Spinal cord (tissue), 10 donors: ENCODE data around the gene ITGA2B. TPM values are rescaled to one million over a fixed set of nuclear protein-coding genes. Genes with fewer than 3 reads are reported as not detected.
"Not testable (repeated sequence)": the region's sequence is repeated elsewhere in the genome, so short reads cannot be mapped to it uniquely, and the experiment has no call there.

Experiments used
- DNase-seq, 6 donors: peaks; one replicate each; pipeline versions ENCODE4 v3.0.0 to v3.0.0-alpha.2; 2013 to 2015; ENCODE audit warnings: low spot score in 6 of 6, low read depth in 4 of 6
- H3K27ac ChIP-seq: one replicate; pipeline ENCODE4 v1.5.1; 2013; ENCODE audit warnings: low read depth, low read length, control low read depth
- H3K27me3 ChIP-seq: one replicate; pipeline ENCODE4 v1.6.1; 2013; ENCODE audit warnings: low read length; ENCODE audit not compliant: control insufficient read depth, insufficient read depth
- H3K36me3 ChIP-seq: one replicate; pipeline ENCODE4 v1.6.1; 2013; ENCODE audit warnings: low read length; ENCODE audit not compliant: control insufficient read depth, insufficient read depth
- H3K4me1 ChIP-seq: one replicate; pipeline ENCODE4 v1.6.1; 2013; ENCODE audit warnings: low read length; ENCODE audit not compliant: control insufficient read depth, insufficient read depth
- H3K4me3 ChIP-seq: one replicate; pipeline ENCODE4 v1.5.1; 2013; ENCODE audit warnings: low read depth, low read length, control low read depth
- H3K9me3 ChIP-seq: one replicate; pipeline ENCODE4 v1.6.1; 2013; ENCODE audit warnings: low read length; ENCODE audit not compliant: control insufficient read depth, insufficient read depth
- WGBS: methylation state at CpG from one replicate; pipeline ENCODE4 v1.1.5; 2013; ENCODE audit warnings: missing lambda C conversion rate; ENCODE audit not compliant: insufficient coverage; 5-methylcytosine and 5-hydroxymethylcytosine counted together
- polyA plus RNA-seq, 2 donors: library from polyadenylated mRNA; unstranded; fragments of 120-200 nt; gene quantifications; one replicate each; pipeline ENCODE4 v1.2.1, GENCODE V29; 2013; ENCODE audit not compliant: insufficient read length in 2 of 2
- total RNA-seq, 2 donors: library from RNA; depleted of rRNA in 1 of 2; stranded (reverse); fragments of 120-200 nt in 1 of 2; fragments of >200 nt in 1 of 2; gene quantifications; one replicate each; pipeline versions ENCODE4 v1.2.3 to v1.2.4, GENCODE V29; 2013 to 2014
- donor health status: healthy.

ITGA2B gene
- total and polyA plus RNA-seq, 4 donors = 3.9 to 10.2 (median 5.5) TPM

- DNase-seq = no peak
- WGBS = 24% methylated on average over 4 of the region's 5 CpGs
Measured at GRCh38 chr17:44335968-44336367, 53.5 kb downstream of the ITGA2B start.

GRCh38 chr17:44335564-44335963 is 53.9 kb downstream of the ITGA2B start:
- Histone ChIP-seq H3K27ac (no peak overlapping the region), H3K4me1 (peaks cover 6% of the 10 kb centered on the region), H3K9me3 (no peaks in the 10 kb centered on the region), H3K27me3 (no peaks in the 10 kb centered on the region), H3K36me3 (no peaks in the 10 kb centered on the region), H3K4me3 (no peak overlapping the region)
- no peak for DNase-seq
- 80% methylated on average over 2 of the region's 3 CpGs for WGBS

More at GRCh38 chr17:44335968-44336367, 53.5 kb downstream of the ITGA2B start:
- H3K4me1 ChIP-seq = peaks cover 4% of the 10 kb centered on the region
- H3K27ac ChIP-seq = no peak overlapping the region
- no peaks in the 10 kb centered on the region for H3K27me3 ChIP-seq
- H3K4me3 ChIP-seq = no peak overlapping the region
- no peaks in the 10 kb centered on the region for H3K9me3 ChIP-seq
- no peaks in the 10 kb centered on the region for H3K36me3 ChIP-seq

GRCh38 chr17:44334727-44335126 is 54.7 kb downstream of the ITGA2B start:
- Histone ChIP-seq H3K36me3 (no peaks in the 10 kb centered on the region), H3K27me3 (no peaks in the 10 kb centered on the region), H3K4me1 (peaks cover 6% of the 10 kb centered on the region), H3K27ac (no peak overlapping the region), H3K4me3 (no peak overlapping the region), H3K9me3 (no peaks in the 10 kb centered on the region)
- WGBS = 38% methylated on average over 3 of the region's 3 CpGs
- no peak for DNase-seq

- Histone ChIP-seq H3K27ac (no peak overlapping the region), H3K27me3 (no peaks in the 10 kb centered on the region), H3K9me3 (no peaks in the 10 kb centered on the region), H3K4me1 (peaks cover 6% of the 10 kb centered on the region), H3K4me3 (no peak overlapping the region), H3K36me3 (no peaks in the 10 kb centered on the region)
- 80% methylated on average over 1 of the region's 2 CpGs for WGBS
- no peak for DNase-seq
Measured at GRCh38 chr17:44334315-44334714, 55.1 kb downstream of the ITGA2B start.

- WGBS = 71% methylated on average over 3 of the region's 5 CpGs
- Histone ChIP-seq H3K9me3 (no peaks in the 10 kb centered on the region), H3K27ac (no peak overlapping the region), H3K27me3 (no peaks in the 10 kb centered on the region), H3K36me3 (no peaks in the 10 kb centered on the region), H3K4me3 (no peak overlapping the region), H3K4me1 (peaks cover 6% of the 10 kb centered on the region)
- no peak for DNase-seq
Measured at GRCh38 chr17:44333371-44333770, 56.1 kb downstream of the ITGA2B start.

GRCh38 chr17:44331249-44331760 is 58.1 kb downstream of the ITGA2B start:
- Histone ChIP-seq H3K4me1 (peaks cover 15% of the 10 kb centered on the region), H3K27ac (no peak overlapping the region), H3K27me3 (no peaks in the 10 kb centered on the region), H3K36me3 (no peaks in the 10 kb centered on the region), H3K4me3 (no peak overlapping the region), H3K9me3 (no peaks in the 10 kb centered on the region)
- WGBS = 0% methylated on average over 4 of the region's 7 CpGs
- DNase-seq = peak in 3 of 6 donors; percentile 68 to 92 (median 91)

GRCh38 chr17:44330263-44330662 is 59.2 kb downstream of the ITGA2B start:
- H3K4me1 ChIP-seq = peaks cover 25% of the 10 kb centered on the region
- H3K4me3 ChIP-seq, H3K27ac ChIP-seq, H3K27me3 ChIP-seq, H3K9me3 ChIP-seq, H3K36me3 ChIP-seq, DNase-seq: not testable (repeated sequence)
- WGBS = no CpG with 5 or more reads among the region's 5 CpGs

GRCh38 chr17:44329516-44329915 is 59.9 kb downstream of the ITGA2B start:
- H3K36me3 ChIP-seq, H3K4me3 ChIP-seq, H3K27ac ChIP-seq, H3K9me3 ChIP-seq, DNase-seq, H3K27me3 ChIP-seq: not testable (repeated sequence)
- WGBS = 80% methylated on average over 1 of the region's 7 CpGs
- H3K4me1 ChIP-seq = peaks cover 30% of the 10 kb centered on the region

GRCh38 chr17:44327715-44328449 is 61.6 kb downstream of the ITGA2B start:
- no peaks in the 10 kb centered on the region for H3K36me3 ChIP-seq
- peaks cover 2% of the 10 kb centered on the region for H3K27me3 ChIP-seq
- DNase-seq = no peak
- no peak overlapping the region for H3K27ac ChIP-seq
- peaks cover 45% of the 10 kb centered on the region for H3K4me1 ChIP-seq
- H3K9me3 ChIP-seq = no peaks in the 10 kb centered on the region
- 69% methylated on average over 4 of the region's 7 CpGs for WGBS
- no peak overlapping the region for H3K4me3 ChIP-seq

- peak overlapping the region; percentile 57 for H3K27ac ChIP-seq
- no peak overlapping the region for H3K4me3 ChIP-seq
- H3K36me3 ChIP-seq = peaks cover 7% of the 10 kb centered on the region
- WGBS = 12% methylated on average over 23 of the region's 31 CpGs
- peak; percentile 86 to 99 (median 94) for DNase-seq
- H3K4me1 ChIP-seq = peaks cover 45% of the 10 kb centered on the region
- H3K9me3 ChIP-seq = no peaks in the 10 kb centered on the region
- peaks cover 2% of the 10 kb centered on the region for H3K27me3 ChIP-seq
Measured at GRCh38 chr17:44326861-44327444, 62.5 kb downstream of the ITGA2B start.
